Ovary (tissue), 9 donors: ENCODE data around the gene LCP1. TPM values are rescaled to one million over a fixed set of nuclear protein-coding genes. Genes with fewer than 3 reads are reported as not detected.

Source experiments
- DNase-seq, 5 donors: peaks; one replicate each; pipeline ENCODE4 v3.0.0-alpha.2; 2019 to 2020
- H3K27ac ChIP-seq, 2 donors: fragments of 200-600 bp; one replicate each; pipeline versions ENCODE4 v1.5.1 to v1.8.0; 2019 to 2022
- H3K27me3 ChIP-seq: fragments of 200-600 bp; one replicate; pipeline ENCODE4 v1.8.0; 2022
- H3K36me3 ChIP-seq: fragments of 200-600 bp; sonication (generic); one replicate; pipeline ENCODE4 v1.5.1; 2019
- H3K4me1 ChIP-seq: one replicate; pipeline ENCODE4 v1.8.1; 2013; ENCODE audit warnings: mild to moderate bottlenecking, moderate library complexity; ENCODE audit not compliant: insufficient read depth
- H3K4me3 ChIP-seq: fragments of 200-600 bp; sonication (generic); one replicate; pipeline ENCODE4 v1.5.1; 2017
- H3K9me3 ChIP-seq, 2 donors: fragments of 200-600 bp in 1 of 2; sonication (generic) in 1 of 2; one replicate each; pipeline versions ENCODE4 v1.5.1 to v1.8.1; 2013 to 2019; ENCODE audit warnings: mild to moderate bottlenecking in 1 of 2, moderate library complexity in 1 of 2
- CTCF ChIP-seq, 3 donors: fragments of 450-650 bp in 2 of 3; fragments of 200-600 bp in 1 of 3; IDR thresholded peaks; one replicate each; pipeline versions ENCODE4 v1.5.1 to v1.8.0; 2016 to 2022; ENCODE audit warnings: antibody characterized with exemption in 3 of 3, mild to moderate bottlenecking in 1 of 3
- EP300 ChIP-seq: sonication (generic); formaldehyde crosslinking; IDR thresholded peaks from one replicate; pipeline ENCODE4 v1.6.1; 2017; ENCODE audit warnings: antibody characterized with exemption
- POLR2A ChIP-seq: fragments of 450-650 bp; IDR thresholded peaks from one replicate; pipeline ENCODE4 v1.6.1; 2017; ENCODE audit warnings: antibody characterized with exemption, mild to moderate bottlenecking, moderate library complexity
- WGBS, 3 donors: extraction: QIAGEN DNeasy Blood & Tissue Kit in 1 of 3; methylation state at CpG; one replicate each; pipeline versions ENCODE4 v1.1.5 to v1.1.7; 2013 to 2017; 5-methylcytosine and 5-hydroxymethylcytosine counted together
- intact Hi-C, 4 donors: fragments of 100-400 bp; cut with DNase I; formaldehyde crosslinking; loops; one replicate each; pipeline versions ENCODE4 v1.11.0 to v1.15.1; 2022 to 2023
- polyA plus RNA-seq, 2 donors: library from polyadenylated mRNA; stranded (reverse); fragments of 200-250 nt in 1 of 2; fragments of 350-450 nt in 1 of 2; fragmentation: Illumina TruSeq in 1 of 2; extraction: RNeasy Lipid Tissue Mini Kit (QIAGEN cat#74804) in 1 of 2; gene quantifications; one replicate each; pipeline ENCODE4 v1.2.3, GENCODE V29; 2013 to 2014
- total RNA-seq, 7 donors: library from RNA; depleted of rRNA in 2 of 7; stranded (reverse); fragments of >200 nt in 2 of 7; fragmentation: NEBNext Ultra II Directional in 3 of 7; extraction: Animal tissue kit (Norgen Biotek cat#: 25700) in 3 of 7; gene quantifications; one replicate each; pipeline versions ENCODE4 v1.1.0 to v1.2.4, GENCODE V29; 2016 to 2023
- donor health status: DM: no; HTN: no; CAD: no; lungs with moderate emphysema.
- donor health status: DM: no; HTN: no; CAD: no.
- donor health status: Bipolar disorder and iron deficiency.
- donor health status: DM: yes; HTN: yes; CAD: no.
- donor health status: DM: no; HTN: no; CAD: no.
- donor health status: DM: yes; HTN: yes; CAD: no.

LCP1 gene
- total and polyA plus RNA-seq, 9 donors = 5.7 to 56.9 (median 13.8) TPM

- 82 to 90% (median 89%) methylated on average over 3 of the region's 3 CpGs for WGBS, 3 donors
- no peak overlapping the region for H3K27ac ChIP-seq
Measured at GRCh38 chr13:46097015-46097414, 85.0 kb downstream of the LCP1 start.

GRCh38 chr13:46094478-46094877 lies 87.5 kb downstream of the LCP1 start:
- DNase-seq = no peak
- no peak overlapping the region for H3K27ac ChIP-seq
- no peaks in the 10 kb centered on the region for H3K36me3 ChIP-seq
- no peak for TF ChIP-seq CTCF (IDR thresholded peaks at IDR 0.05)
- H3K4me1 ChIP-seq = no peaks in the 10 kb centered on the region
- no peak overlapping the region for H3K4me3 ChIP-seq
- WGBS, 3 donors = 78 to 85% (median 80%) methylated on average over 3 of the region's 3 CpGs
- no peaks in the 10 kb centered on the region for H3K9me3 ChIP-seq
- intact Hi-C loops = no loop called here
- no peaks in the 10 kb centered on the region for H3K27me3 ChIP-seq

More at GRCh38 chr13:46097015-46097414, 85.0 kb downstream of the LCP1 start:
- intact Hi-C loops = no loop called here
- H3K9me3 ChIP-seq = no peaks in the 10 kb centered on the region
- H3K27me3 ChIP-seq = no peaks in the 10 kb centered on the region
- DNase-seq = no peak
- TF ChIP-seq CTCF (IDR thresholded peaks at IDR 0.05) (no peak), EP300 (no peak), POLR2A (no peak)
- no peak overlapping the region for H3K4me3 ChIP-seq
- no peaks in the 10 kb centered on the region for H3K4me1 ChIP-seq
- no peaks in the 10 kb centered on the region for H3K36me3 ChIP-seq

- 65 to 75% (median 73%) methylated on average over 5 of the region's 5 CpGs for WGBS, 3 donors
- no peaks in the 10 kb centered on the region for H3K4me1 ChIP-seq
- H3K27me3 ChIP-seq = no peaks in the 10 kb centered on the region
- no peak overlapping the region for H3K27ac ChIP-seq
- H3K36me3 ChIP-seq = no peaks in the 10 kb centered on the region
- no peaks in the 10 kb centered on the region for H3K9me3 ChIP-seq
- TF ChIP-seq POLR2A = no peak
- no peak for TF ChIP-seq EP300
- TF ChIP-seq CTCF (IDR thresholded peaks at IDR 0.05) = no peak
- no peak overlapping the region for H3K4me3 ChIP-seq
- no peak for DNase-seq
- intact Hi-C loops = no loop called here
Measured at GRCh38 chr13:46088821-46089562, 93.0 kb downstream of the LCP1 start.

GRCh38 chr13:46087481-46087880 lies 94.5 kb downstream of the LCP1 start:
- no peaks in the 10 kb centered on the region for H3K27me3 ChIP-seq
- H3K4me3 ChIP-seq = no peak overlapping the region
- H3K36me3 ChIP-seq = no peaks in the 10 kb centered on the region
- TF ChIP-seq CTCF (IDR thresholded peaks at IDR 0.05) = no peak
- TF ChIP-seq EP300 = no peak
- no peak for TF ChIP-seq POLR2A
- DNase-seq = no peak
- H3K9me3 ChIP-seq = no peaks in the 10 kb centered on the region
- no peak overlapping the region for H3K27ac ChIP-seq
- no peaks in the 10 kb centered on the region for H3K4me1 ChIP-seq
- intact Hi-C loops = no loop called here
